ENCODE results near the gene ABHD1.
"Not testable (repeated sequence)": the region's sequence is repeated elsewhere in the genome, so short reads cannot be mapped to it uniquely, and the experiment has no call there.

Gene ABHD1

GRCh38 chr2:27111392-27112078 lies 12.1 kb upstream of the ABHD1 start:
- DNase-seq = not testable (repeated sequence)

GRCh38 chr2:27115519-27115918 lies 8.1 kb upstream of the ABHD1 start:
- DNase-seq = no peak

DNA sequence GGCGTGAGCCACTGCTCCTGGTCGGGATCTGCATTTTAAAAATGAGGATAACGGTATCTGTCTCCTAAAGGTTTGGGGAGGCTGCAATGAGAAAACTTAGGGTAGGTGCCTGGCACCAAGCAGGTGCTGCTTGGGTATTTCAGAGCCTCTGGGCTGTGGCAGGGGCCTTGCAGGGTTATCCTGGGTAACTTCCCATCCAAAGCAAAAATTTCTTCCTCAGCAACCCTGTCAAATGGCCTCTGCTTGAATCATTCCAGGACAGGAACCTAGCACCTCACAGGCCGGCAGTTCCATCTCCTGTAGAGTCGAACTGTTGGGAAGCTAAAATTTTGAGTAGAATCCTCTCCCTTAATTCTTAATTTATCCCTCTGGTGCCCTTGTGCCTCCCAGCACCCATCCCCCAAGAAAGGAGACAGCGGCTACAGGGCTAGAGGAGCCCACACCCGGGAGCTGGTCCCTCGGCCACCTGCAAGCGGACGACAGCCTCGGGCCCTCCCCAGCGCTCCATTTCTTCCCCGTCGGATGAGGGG lies 5.6 kb upstream of the ABHD1 start:
- DNase-seq = peak; percentile 13

- no peak for DNase-seq
These were observed 4.9 kb upstream of the ABHD1 start, which contains the start of gene CGREF1 for GRCh38 chr2:27118525-27119329. Gene CGREF1 (minus strand): TSS chr2:27119128. CDS start chr2:27104366, 14,762 bp downstream.

GRCh38 chr2:27119330-27119670 lies 4.3 kb upstream of the ABHD1 start:
- not testable (repeated sequence) for DNase-seq

DNA sequence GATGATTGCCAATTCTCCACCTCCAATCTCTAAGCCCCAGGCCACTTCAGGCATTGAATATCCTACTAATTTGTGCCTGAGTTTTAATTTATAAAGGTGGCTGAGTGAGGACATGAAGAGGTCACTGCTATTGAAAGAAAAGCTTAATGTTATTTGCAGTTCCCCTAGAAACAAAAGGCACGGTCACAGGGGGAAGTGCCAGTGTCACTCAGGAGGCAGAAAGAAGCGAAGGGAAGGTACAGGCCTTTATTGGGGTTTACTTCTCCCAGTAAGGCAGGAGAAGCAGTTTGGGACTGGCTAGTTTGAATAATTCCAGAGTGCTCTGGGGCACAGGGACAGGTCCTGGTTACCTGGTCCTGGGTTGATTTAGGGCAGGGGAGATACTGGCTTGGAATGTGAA lies 1.7 kb upstream of the ABHD1 start:
- DNase-seq = no peak

GRCh38 chr2:27122791-27123190 lies 824 bp upstream of the ABHD1 start:
- DNase-seq = no peak

DNA sequence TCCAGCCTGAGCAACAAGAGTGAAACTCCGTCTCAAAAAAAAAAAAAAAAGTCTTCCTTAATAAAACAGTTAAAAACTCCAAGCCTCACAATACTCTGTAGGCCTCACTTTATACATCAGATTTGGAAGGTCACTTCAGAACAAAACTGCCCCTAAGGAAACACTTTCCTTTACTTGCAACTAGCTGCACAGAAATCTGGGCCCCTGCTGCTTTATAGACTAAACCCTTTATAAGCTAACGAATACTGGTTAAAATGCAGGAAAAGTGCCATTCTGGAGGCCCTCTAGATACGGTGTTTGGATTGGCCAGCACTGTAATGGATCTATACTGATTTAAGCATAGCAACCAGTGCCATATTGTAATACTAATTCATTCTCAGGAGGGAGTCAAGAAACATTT lies 1.5 kb downstream of the ABHD1 start:
- DNase-seq = no peak

DNA sequence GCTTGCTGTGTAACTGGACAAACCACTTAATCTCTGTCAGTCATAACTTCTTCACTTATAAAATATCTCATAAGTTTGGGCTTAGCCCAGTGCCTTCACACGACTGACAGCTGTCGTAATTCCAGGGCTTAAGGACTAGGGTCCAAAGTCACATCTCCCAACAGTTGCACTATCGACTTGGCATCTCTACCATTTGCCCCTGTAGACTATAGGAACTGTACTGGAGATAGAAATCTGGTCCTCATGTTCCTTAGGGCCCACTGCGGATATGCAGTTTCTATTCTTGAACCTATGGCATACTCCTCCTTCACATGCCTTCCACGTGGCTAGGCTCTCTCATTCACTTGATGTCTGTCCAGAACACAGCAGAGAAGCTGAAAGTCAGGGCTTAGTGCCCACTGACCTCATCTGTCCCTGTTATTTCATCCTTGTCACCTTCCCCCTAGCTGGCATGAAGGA lies 2.7 kb downstream of the ABHD1 start:
- DNase-seq = no peak

GRCh38 chr2:27127883-27128667 lies 4.5 kb downstream of the ABHD1 start:
- no peak for DNase-seq

DNA sequence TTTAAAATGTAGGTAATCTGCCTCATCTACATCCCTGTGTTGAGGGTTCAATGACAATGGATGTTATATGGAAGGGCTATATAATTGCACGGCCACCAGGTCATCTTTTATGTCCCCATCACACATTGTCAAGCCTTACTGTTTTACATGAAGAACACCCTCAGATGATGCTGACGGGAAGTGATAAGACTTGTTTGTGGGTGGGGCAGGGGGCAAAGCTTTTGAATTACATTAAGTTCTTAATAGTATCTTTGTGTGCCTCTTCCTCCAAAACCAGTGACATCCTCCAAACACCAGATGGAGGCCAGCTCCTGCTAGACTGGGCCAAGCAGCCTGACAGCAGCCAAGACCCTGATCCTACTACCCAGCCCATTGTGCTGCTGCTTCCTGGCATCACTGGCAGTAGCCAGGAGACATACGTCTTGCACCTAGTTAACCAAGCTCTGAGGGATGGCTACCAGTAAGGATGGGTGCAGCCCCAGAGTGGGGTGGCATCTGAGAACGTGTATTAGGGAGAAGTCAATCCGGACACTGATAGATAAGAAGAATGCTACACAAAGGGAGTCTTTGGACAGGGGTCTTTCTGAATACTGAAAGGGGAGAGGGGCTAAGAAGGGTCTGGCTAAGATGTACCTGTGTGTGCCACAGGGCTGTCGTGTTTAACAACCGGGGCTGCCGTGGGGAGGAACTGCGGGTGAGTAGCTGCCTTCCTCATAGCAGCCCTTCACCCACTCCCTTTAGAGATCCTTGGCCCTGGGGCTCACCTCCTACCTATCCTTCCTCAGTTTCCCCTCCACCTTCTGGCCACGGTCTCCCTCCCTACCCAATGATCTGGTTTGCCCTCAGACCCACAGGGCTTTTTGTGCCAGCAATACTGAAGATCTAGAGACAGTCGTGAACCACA lies 5.3 kb downstream of the ABHD1 start:
- no peak for DNase-seq

- DNase-seq = no peak
These were observed 6.8 kb downstream of the ABHD1 start for GRCh38 chr2:27130396-27130795.

DNA sequence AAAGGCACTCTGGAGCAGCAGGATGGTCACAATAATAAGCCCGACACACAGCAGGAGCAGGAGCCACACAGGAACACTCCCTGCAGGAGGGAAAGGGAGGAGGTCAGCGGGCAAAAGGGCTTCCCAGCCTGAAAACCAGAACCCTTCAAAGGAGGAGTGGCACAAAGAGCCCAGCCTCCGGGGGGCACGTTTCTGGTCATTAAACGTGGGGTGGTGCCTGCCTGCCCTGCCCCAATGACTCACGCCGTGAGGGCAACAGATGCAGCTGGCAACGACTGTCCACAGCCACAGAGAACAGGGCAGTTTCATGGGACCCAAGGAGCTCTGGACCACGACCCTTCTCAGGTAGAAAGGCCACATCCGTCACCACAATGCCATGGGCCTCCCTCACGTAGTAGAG lies 7.8 kb downstream of the ABHD1 start:
- no peak for DNase-seq

GRCh38 chr2:27133195-27133875 lies 9.7 kb downstream of the ABHD1 start:
- no peak for DNase-seq

GRCh38 chr2:27133905-27134780 lies 10.5 kb downstream of the ABHD1 start, which contains the start of gene PREB:
Gene PREB (minus strand): TSS chr2:27134636. CDS start chr2:27134421, 215 bp downstream.
- DNase-seq = peak; percentile 96

- DNase-seq = no peak
These were observed 11.3 kb downstream of the ABHD1 start for GRCh38 chr2:27134781-27135477.

DNA sequence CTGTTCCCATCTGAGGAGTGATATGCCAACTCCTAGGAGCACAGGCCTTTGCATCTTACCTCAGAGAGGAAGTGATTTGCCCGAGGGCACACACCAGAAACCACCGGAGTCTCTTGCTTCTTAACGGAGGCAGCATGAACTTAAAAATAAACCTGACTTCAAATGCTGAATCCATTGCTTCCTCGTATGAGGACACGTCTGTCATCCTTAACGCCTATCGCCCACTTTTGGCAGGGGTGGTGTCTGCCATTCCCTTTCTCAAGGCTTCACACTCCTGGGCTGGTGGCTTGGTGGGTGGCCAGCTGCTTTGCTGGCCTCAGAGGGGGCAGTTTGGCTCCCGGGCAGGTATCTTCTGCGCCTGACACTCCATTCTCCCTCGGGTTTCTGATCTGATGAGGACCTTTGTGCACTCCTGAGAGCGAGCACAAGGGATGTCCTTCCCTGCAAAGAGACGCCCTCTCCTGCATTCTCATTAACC lies 11.9 kb downstream of the ABHD1 start:
- no peak for DNase-seq

DNA sequence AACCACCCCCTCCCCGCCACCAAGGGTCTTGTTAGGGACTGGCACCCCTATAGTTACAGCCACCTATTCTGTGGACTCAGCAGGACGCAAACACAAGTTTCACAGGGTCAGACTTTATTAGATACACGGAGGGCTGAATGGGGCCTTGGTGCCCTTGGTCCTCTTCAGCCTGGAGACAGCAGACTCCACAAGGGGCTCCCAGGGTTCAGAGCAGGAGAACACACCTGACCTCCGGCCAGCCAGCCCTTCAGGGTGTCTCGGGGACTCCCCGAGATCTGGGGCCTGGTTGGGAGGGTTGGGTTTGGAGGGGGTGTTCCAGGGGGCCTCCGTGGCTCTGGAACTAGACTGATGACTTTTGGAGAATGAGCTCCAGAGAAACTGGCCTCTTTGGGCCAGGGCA lies 13.1 kb downstream of the ABHD1 start:
- DNase-seq = no peak

GRCh38 chr2:27137322-27137935 lies 13.8 kb downstream of the ABHD1 start:
- DNase-seq = no peak

All from NCI-H2227 treated with DMSO at 0.1 percent for 48 hours (cell line).